ENCODE data around the gene ANKRD18B. TPM values are rescaled to one million over a fixed set of nuclear protein-coding genes. Genes with fewer than 3 reads are reported as not detected.

The ANKRD18B gene
- total and polyA plus RNA-seq, 9 of the 15 experiments (the other 6 are each of a cell fraction or from before 2014, with no cell fraction given), result 0.43 to 12.6 (median 1.8) TPM

GRCh38 chr9:33510262-33511183 is 13.5 kb upstream of the ANKRD18B start (continued):
- TF ChIP-seq GTF2B (IDR thresholded peaks at IDR 0.05; ENCODE audit: extremely low read depth, insufficient read length) (no peak), YBX1 (IDR thresholded peaks at IDR 0.05) (no peak), ATF3 (IDR thresholded peaks at IDR 0.05) (no peak), ATF3 (CRISPR knock-in tag; conservative IDR thresholded peaks at IDR 0.05) (no peak), FOSL1 (tag; conservative IDR thresholded peaks at IDR 0.05) (no peak), ZNF184 (CRISPR knock-in tag; IDR thresholded peaks at IDR 0.05) (no peak), ARID1B (IDR thresholded peaks at IDR 0.05) (no peak), EZH2 (IDR thresholded peaks at IDR 0.05; ENCODE audit: borderline replicate concordance, low read depth, low read length) (no peak), PRMT5 (CRISPR knock-in tag; IDR thresholded peaks at IDR 0.05) (no peak), EGR1 (conservative IDR thresholded peaks at IDR 0.05) (no peak), TOE1 (IDR thresholded peaks at IDR 0.05; ENCODE audit: borderline replicate concordance) (no peak), TOE1 (CRISPR knock-in tag; IDR thresholded peaks at IDR 0.05; ENCODE audit: borderline replicate concordance, low read depth) (no peak), ZBTB26 (CRISPR knock-in tag; IDR thresholded peaks at IDR 0.05) (no peak), CBFB (CRISPR knock-in tag; IDR thresholded peaks at IDR 0.05) (no peak), HMGN3 (IDR thresholded peaks at IDR 0.05; ENCODE audit: borderline replicate concordance, extremely low read depth, insufficient read length, low read depth, low read length) (peak; percentile 34), UBTF (IDR thresholded peaks at IDR 0.05; ENCODE audit: borderline replicate concordance in 1 of 2, low read depth in 2 of 2, low read length in 2 of 2) (peak; percentile 58 to 68; a peak in 1 of 4 replicates), CTCFL (IDR thresholded peaks at IDR 0.05; ENCODE audit: borderline replicate concordance, insufficient read depth, low read depth, low read length, poor library complexity, severe bottlenecking) (no peak), ZNF668 (CRISPR knock-in tag; IDR thresholded peaks at IDR 0.05) (no peak), ZNF212 (CRISPR knock-in tag; IDR thresholded peaks at IDR 0.05) (no peak)
